Prostate gland (tissue), 2 donors: ENCODE measurements around the gene FREM2. TPM values are rescaled to one million over a fixed set of nuclear protein-coding genes. Genes with fewer than 3 reads are reported as not detected.

Experiments
- DNase-seq: peaks from one replicate; pipeline ENCODE4 v3.0.0-alpha.2; 2019; ENCODE audit warnings: low spot score
- H3K27ac ChIP-seq, 2 donors: fragments of 200-600 bp; sonication (generic); 2 replicates each; pipeline ENCODE4 v1.5.1; 2017 to 2019
- H3K27me3 ChIP-seq: fragments of 200-600 bp; sonication (generic); replicated peaks from 2 replicates; pipeline ENCODE4 v1.5.1; 2019; ENCODE audit not compliant: insufficient read depth
- H3K36me3 ChIP-seq, 2 donors: fragments of 200-600 bp; sonication (generic); 1 replicate in 1 of 2; 2 replicates in 1 of 2; pipeline versions ENCODE4 v1.5.1 to v1.8.1; 2017 to 2019
- H3K4me1 ChIP-seq: fragments of 200-600 bp; sonication (generic); replicated peaks from 2 replicates; pipeline ENCODE4 v1.5.1; 2019
- H3K4me3 ChIP-seq, 2 donors: fragments of 200-600 bp; sonication (generic); 2 replicates each; pipeline ENCODE4 v1.5.1; 2017 to 2019
- H3K9me3 ChIP-seq: fragments of 200-600 bp; sonication (generic); 2 replicates; pipeline ENCODE4 v1.5.1; 2017
- POLR2A ChIP-seq: fragments of 450-650 bp; IDR thresholded peaks from one replicate; pipeline ENCODE4 v1.6.1; 2016; ENCODE audit warnings: antibody characterized with exemption, mild to moderate bottlenecking
- POLR2AphosphoS5 ChIP-seq: sonication (generic); formaldehyde crosslinking; IDR thresholded peaks from one replicate; pipeline ENCODE4 v1.6.1; 2017; ENCODE audit warnings: antibody characterized with exemption
- WGBS: methylation state at CpG from one replicate; pipeline ENCODE4 v1.1.5; 2018; 5-methylcytosine and 5-hydroxymethylcytosine counted together
- intact Hi-C: fragments of 100-400 bp; cut with DNase I; formaldehyde crosslinking; loops from one replicate; pipeline ENCODE4 v1.14.2; 2022
- total RNA-seq, 2 donors: library from RNA; depleted of rRNA; stranded (reverse); fragments of >200 nt; gene quantifications; one replicate each; pipeline ENCODE4 v1.1.0, GENCODE V29; 2016
- TF ChIP-seq, protein P1 (sequence below), 4 experiments: fragments of 200-600 bp in 2 of 4; fragments of 450-650 bp in 2 of 4; sonication (generic) in 2 of 4; IDR thresholded peaks; 1 replicate in 3 of 4; 2 replicates in 1 of 4; pipeline ENCODE4 v1.5.1; 2016 to 2019; ENCODE audit warnings: antibody characterized with exemption in 4 of 4, mild to moderate bottlenecking in 2 of 4, moderate library complexity in 2 of 4

The FREM2 gene
- total RNA-seq, 2 donors from 2014 or later = 3.1 to 5.9 TPM

DNA sequence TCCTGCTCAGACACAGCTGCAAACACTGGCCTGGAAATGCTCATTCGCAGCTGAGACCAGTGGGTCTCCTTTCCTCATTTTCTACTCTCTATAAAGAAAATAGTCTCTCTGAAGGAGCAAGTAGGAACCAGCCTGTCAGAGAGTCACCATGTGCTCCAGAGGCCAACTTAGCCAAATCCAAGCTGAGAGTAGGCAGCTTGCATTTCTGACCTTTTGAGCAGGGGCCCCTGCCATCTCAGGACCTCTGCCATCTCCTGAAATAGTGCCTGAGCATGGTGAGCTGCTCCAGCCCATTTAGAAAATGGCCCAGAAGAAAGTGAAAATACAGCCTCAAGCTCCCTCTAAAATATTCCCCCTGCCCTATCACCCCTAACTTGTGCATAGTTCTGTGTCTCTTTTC, 208.2 kb downstream of the FREM2 start:
- no peaks in the 10 kb centered on the region for H3K36me3 ChIP-seq
- no peak overlapping the region for H3K4me3 ChIP-seq
- H3K9me3 ChIP-seq = no peaks in the 10 kb centered on the region
- H3K4me1 ChIP-seq = no peaks in the 10 kb centered on the region
- intact Hi-C loops = no loop called here
- H3K27ac ChIP-seq = no peak overlapping the region
- DNase-seq = no peak
- H3K27me3 ChIP-seq = no peaks in the 10 kb centered on the region
- TF ChIP-seq, protein P1, sequence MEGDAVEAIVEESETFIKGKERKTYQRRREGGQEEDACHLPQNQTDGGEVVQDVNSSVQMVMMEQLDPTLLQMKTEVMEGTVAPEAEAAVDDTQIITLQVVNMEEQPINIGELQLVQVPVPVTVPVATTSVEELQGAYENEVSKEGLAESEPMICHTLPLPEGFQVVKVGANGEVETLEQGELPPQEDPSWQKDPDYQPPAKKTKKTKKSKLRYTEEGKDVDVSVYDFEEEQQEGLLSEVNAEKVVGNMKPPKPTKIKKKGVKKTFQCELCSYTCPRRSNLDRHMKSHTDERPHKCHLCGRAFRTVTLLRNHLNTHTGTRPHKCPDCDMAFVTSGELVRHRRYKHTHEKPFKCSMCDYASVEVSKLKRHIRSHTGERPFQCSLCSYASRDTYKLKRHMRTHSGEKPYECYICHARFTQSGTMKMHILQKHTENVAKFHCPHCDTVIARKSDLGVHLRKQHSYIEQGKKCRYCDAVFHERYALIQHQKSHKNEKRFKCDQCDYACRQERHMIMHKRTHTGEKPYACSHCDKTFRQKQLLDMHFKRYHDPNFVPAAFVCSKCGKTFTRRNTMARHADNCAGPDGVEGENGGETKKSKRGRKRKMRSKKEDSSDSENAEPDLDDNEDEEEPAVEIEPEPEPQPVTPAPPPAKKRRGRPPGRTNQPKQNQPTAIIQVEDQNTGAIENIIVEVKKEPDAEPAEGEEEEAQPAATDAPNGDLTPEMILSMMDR (IDR thresholded peaks at IDR 0.05) = no peak
- TF ChIP-seq POLR2AphosphoS5 = no peak
- TF ChIP-seq POLR2A = no peak
- 93% methylated on average over 1 of the region's 1 CpG for WGBS

DNA sequence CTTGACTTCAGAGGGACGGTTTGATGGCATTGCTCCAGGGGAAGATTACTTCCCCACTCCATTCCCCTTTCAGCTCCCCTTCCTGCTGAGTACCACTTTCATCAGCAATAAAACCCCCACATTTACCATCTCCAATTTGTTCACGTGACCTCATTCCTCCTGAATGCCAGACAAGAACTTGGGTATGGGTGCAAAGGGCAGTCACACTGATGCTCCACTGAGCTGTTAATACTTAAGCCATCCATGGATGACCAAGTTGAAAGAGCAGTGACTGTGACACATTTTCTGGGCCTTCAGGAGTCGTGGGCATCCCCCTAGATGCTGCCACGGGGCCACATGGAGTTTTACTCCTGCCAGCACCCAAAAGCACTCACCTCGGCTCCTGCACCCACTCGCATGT, 210.6 kb downstream of the FREM2 start:
- Histone ChIP-seq H3K27ac (no peak overlapping the region), H3K27me3 (no peaks in the 10 kb centered on the region), H3K36me3 (no peaks in the 10 kb centered on the region), H3K9me3 (no peaks in the 10 kb centered on the region), H3K4me3 (no peak overlapping the region), H3K4me1 (no peaks in the 10 kb centered on the region)
- DNase-seq = no peak
- WGBS = 91% methylated on average over 6 of the region's 6 CpGs
- intact Hi-C loops = no loop called here
- TF ChIP-seq POLR2AphosphoS5 = no peak
- no peak for TF ChIP-seq POLR2A
- TF ChIP-seq, protein P1 (IDR thresholded peaks at IDR 0.05) = no peak

DNA sequence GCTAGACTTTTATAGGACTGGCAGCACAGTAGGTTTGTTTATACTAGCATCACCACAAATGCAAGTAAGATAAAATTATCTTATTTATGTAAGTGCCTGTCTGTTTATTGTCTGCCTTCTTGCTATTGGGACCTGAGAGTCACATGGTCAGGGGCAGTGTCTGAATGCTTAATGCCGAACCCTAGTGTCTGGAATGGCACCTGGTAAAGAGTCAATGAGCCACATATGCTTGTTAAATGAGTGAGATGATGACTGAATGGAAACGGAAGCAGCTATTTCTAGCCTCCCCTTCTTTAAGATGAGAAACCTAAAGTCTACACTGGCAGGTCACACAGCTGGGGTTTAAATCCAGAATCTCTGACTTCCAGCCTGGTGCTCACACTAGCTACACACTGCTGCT, 211.6 kb downstream of the FREM2 start:
- no peak for DNase-seq
- TF ChIP-seq POLR2A = no peak
- TF ChIP-seq, protein P1 (IDR thresholded peaks at IDR 0.05) = no peak
- no peak for TF ChIP-seq POLR2AphosphoS5
- H3K36me3 ChIP-seq = no peaks in the 10 kb centered on the region
- no peaks in the 10 kb centered on the region for H3K4me1 ChIP-seq
- intact Hi-C loops = no loop called here
- H3K9me3 ChIP-seq = no peaks in the 10 kb centered on the region
- no peaks in the 10 kb centered on the region for H3K27me3 ChIP-seq
- H3K4me3 ChIP-seq = no peak overlapping the region
- 57% methylated on average over 2 of the region's 2 CpGs for WGBS
- H3K27ac ChIP-seq = no peak overlapping the region

DNA sequence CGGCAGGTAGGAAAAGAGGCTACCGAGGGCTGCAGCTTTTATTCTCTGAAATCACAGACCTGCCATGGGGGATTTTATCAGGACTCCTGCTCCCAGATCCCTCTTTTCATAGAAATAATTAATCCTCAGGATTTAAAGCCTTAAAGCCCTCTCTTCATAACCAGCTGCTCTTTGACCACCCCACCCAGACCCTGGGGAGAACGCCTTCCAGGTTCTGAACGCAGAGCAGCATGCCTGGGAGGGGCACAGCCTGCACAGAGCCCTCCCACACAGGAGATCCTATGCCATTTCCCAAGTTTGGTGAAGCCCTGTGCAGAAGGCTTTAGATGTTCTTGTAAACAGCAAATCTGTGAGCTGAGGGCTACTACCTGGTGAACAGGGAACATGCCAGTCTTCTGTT, 212.7 kb downstream of the FREM2 start:
- no peaks in the 10 kb centered on the region for H3K9me3 ChIP-seq
- WGBS = 92% methylated on average over 4 of the region's 4 CpGs
- H3K27ac ChIP-seq = no peak overlapping the region
- no peaks in the 10 kb centered on the region for H3K27me3 ChIP-seq
- no peak overlapping the region for H3K4me3 ChIP-seq
- H3K36me3 ChIP-seq = no peaks in the 10 kb centered on the region
- TF ChIP-seq POLR2AphosphoS5 (no peak), POLR2A (no peak)
- TF ChIP-seq, protein P1 (IDR thresholded peaks at IDR 0.05) = no peak
- no peaks in the 10 kb centered on the region for H3K4me1 ChIP-seq
- intact Hi-C loops = no loop called here
- no peak for DNase-seq

DNA sequence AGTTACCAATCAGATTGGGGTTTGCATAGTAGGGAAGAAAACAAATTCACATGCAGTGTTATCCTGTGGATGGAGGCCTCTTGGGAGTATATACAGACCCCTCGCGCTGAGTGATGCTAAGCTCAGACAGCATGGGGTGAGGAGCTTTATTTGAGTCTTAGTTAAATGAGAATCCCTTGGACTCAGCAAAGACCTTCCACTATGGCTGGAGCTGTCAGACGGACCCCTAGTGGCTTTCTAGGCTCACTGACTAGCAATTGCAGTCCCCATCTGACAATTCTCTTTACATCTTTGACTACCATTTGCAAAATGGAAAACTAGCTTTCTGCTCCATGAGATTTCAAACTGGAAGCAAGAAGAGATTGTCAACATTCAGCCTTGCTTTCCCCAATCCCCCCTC, 213.3 kb downstream of the FREM2 start:
- DNase-seq = no peak
- Histone ChIP-seq H3K4me3 (no peak overlapping the region), H3K36me3 (no peaks in the 10 kb centered on the region), H3K27me3 (no peaks in the 10 kb centered on the region), H3K4me1 (no peaks in the 10 kb centered on the region), H3K27ac (no peak overlapping the region), H3K9me3 (no peaks in the 10 kb centered on the region)
- WGBS = 93% methylated on average over 3 of the region's 3 CpGs
- intact Hi-C loops = no loop called here
- TF ChIP-seq POLR2A (no peak), POLR2AphosphoS5 (no peak)
- TF ChIP-seq, protein P1 (IDR thresholded peaks at IDR 0.05) = no peak
